Ascending aorta (tissue), 2 donors: ENCODE data around the gene SCEL. TPM values are rescaled to one million over a fixed set of nuclear protein-coding genes. Genes with fewer than 3 reads are reported as not detected.

ENCODE experiments used
- DNase-seq, 2 donors: peaks; one replicate each; pipeline ENCODE4 v3.0.0-alpha.2; 2019; ENCODE audit warnings: low spot score in 2 of 2
- H3K27ac ChIP-seq, 2 donors: fragments of 200-600 bp; sonication (generic); one replicate each; pipeline ENCODE4 v1.5.1; 2016 to 2017; ENCODE audit warnings: mild to moderate bottlenecking in 1 of 2
- H3K27me3 ChIP-seq: fragments of 200-600 bp; sonication (generic); one replicate; pipeline ENCODE4 v1.5.1; 2017
- H3K36me3 ChIP-seq, 2 donors: fragments of 200-600 bp; sonication (generic); one replicate each; pipeline ENCODE4 v1.5.1; 2016
- H3K4me1 ChIP-seq, 2 donors: fragments of 200-600 bp; sonication (generic); one replicate each; pipeline ENCODE4 v1.5.1; 2016 to 2017; ENCODE audit warnings: mild to moderate bottlenecking in 1 of 2
- H3K4me3 ChIP-seq, 2 donors: fragments of 200-600 bp; sonication (generic); one replicate each; pipeline ENCODE4 v1.5.1; 2016 to 2017; ENCODE audit warnings: mild to moderate bottlenecking in 1 of 2
- H3K9me3 ChIP-seq, 2 donors: fragments of 200-600 bp; sonication (generic); one replicate each; pipeline ENCODE4 v1.5.1; 2016
- intact Hi-C: fragments of 100-400 bp; cut with DNase I; formaldehyde crosslinking; loops from one replicate; pipeline ENCODE4 v1.15.1; 2023
- total RNA-seq: library from RNA; depleted of rRNA; stranded (reverse); fragments of >200 nt; gene quantifications from one replicate; pipeline ENCODE4 v1.1.0, GENCODE V29; 2016
- TF ChIP-seq, protein P1 (sequence below), 3 experiments: fragments of 200-600 bp in 2 of 3; fragments of 450-650 bp in 1 of 3; sonication (generic) in 2 of 3; IDR thresholded peaks; one replicate each; pipeline ENCODE4 v1.5.1; 2016 to 2019; ENCODE audit warnings: antibody characterized with exemption in 3 of 3, mild to moderate bottlenecking in 1 of 3, moderate library complexity in 1 of 3

Gene SCEL
- total RNA-seq, 1 donor from 2014 or later, result not detected

GRCh38 chr13:77599351-77599750, 63.8 kb downstream of the SCEL start:
- Histone ChIP-seq H3K27me3 (no peaks in the 10 kb centered on the region), H3K36me3 (no peaks in the 10 kb centered on the region), H3K4me1 (no peaks in the 10 kb centered on the region), H3K9me3 (no peaks in the 10 kb centered on the region), H3K4me3 (no peak overlapping the region), H3K27ac (no peak overlapping the region)
- no peak for DNase-seq
- TF ChIP-seq, protein P1, sequence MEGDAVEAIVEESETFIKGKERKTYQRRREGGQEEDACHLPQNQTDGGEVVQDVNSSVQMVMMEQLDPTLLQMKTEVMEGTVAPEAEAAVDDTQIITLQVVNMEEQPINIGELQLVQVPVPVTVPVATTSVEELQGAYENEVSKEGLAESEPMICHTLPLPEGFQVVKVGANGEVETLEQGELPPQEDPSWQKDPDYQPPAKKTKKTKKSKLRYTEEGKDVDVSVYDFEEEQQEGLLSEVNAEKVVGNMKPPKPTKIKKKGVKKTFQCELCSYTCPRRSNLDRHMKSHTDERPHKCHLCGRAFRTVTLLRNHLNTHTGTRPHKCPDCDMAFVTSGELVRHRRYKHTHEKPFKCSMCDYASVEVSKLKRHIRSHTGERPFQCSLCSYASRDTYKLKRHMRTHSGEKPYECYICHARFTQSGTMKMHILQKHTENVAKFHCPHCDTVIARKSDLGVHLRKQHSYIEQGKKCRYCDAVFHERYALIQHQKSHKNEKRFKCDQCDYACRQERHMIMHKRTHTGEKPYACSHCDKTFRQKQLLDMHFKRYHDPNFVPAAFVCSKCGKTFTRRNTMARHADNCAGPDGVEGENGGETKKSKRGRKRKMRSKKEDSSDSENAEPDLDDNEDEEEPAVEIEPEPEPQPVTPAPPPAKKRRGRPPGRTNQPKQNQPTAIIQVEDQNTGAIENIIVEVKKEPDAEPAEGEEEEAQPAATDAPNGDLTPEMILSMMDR (IDR thresholded peaks at IDR 0.05), result no peak
- intact Hi-C loops, result loop anchor here (10.0 kb wide), 1 partner anchor 155 kb away; no protein-coding TSS in a partner anchor

GRCh38 chr13:77600701-77601100, 65.2 kb downstream of the SCEL start:
- no peak overlapping the region for H3K4me3 ChIP-seq
- DNase-seq, result no peak
- TF ChIP-seq, protein P1 (IDR thresholded peaks at IDR 0.05), result no peak
- intact Hi-C loops, result no loop called here
- no peaks in the 10 kb centered on the region for H3K27me3 ChIP-seq
- H3K27ac ChIP-seq, result no peak overlapping the region
- H3K9me3 ChIP-seq, result no peaks in the 10 kb centered on the region
- H3K4me1 ChIP-seq, result no peaks in the 10 kb centered on the region
- no peaks in the 10 kb centered on the region for H3K36me3 ChIP-seq

DNA sequence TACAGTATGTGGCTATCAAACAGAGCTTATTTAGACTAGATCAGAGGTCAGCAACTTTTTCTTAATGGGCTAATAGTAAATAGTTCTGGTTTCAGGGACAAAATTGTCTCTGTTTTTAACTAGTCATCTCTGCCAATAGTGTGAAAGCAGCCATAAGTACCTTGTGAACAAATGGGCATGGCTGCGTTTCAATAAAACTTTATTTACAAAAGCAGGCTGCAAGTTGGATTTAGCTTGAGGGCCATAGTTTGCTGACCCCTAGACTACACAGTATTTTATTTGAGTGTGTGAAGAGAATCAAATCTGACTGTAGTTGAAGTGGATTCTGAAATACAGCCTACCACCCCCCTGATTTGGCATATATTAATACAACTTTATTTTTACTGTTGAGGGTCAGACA, 75.6 kb downstream of the SCEL start:
- H3K27ac ChIP-seq, result no peak overlapping the region
- TF ChIP-seq, protein P1 (IDR thresholded peaks at IDR 0.05), result no peak
- intact Hi-C loops, result no loop called here
- no peaks in the 10 kb centered on the region for H3K4me1 ChIP-seq
- no peaks in the 10 kb centered on the region for H3K36me3 ChIP-seq
- H3K27me3 ChIP-seq, result no peaks in the 10 kb centered on the region
- DNase-seq, result no peak
- H3K4me3 ChIP-seq, result no peak overlapping the region
- H3K9me3 ChIP-seq, result no peaks in the 10 kb centered on the region

DNA sequence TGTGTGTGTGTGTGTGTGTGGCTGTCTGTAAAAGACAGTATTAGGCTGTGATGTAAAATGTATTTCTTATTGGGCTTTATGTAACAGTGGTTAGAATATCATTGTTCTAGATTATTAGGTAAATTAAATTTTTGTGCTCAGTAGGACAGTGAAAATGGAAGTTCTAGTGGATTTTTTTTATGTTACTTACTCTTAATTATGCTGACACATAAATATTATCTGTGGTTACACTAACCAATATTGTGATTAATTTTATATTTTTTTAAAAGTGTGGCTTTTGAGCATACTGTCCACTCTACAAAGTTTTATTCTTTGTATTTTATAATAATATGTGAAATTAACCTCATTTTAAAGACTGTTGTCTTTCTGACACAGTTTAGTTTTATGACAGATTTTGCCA, 80.5 kb downstream of the SCEL start:
- TF ChIP-seq, protein P1 (IDR thresholded peaks at IDR 0.05), result no peak
- Histone ChIP-seq H3K36me3 (no peaks in the 10 kb centered on the region), H3K9me3 (no peaks in the 10 kb centered on the region), H3K4me1 (no peaks in the 10 kb centered on the region), H3K27me3 (no peaks in the 10 kb centered on the region), H3K27ac (no peak overlapping the region), H3K4me3 (no peak overlapping the region)
- DNase-seq, result no peak
- intact Hi-C loops, result no loop called here

DNA sequence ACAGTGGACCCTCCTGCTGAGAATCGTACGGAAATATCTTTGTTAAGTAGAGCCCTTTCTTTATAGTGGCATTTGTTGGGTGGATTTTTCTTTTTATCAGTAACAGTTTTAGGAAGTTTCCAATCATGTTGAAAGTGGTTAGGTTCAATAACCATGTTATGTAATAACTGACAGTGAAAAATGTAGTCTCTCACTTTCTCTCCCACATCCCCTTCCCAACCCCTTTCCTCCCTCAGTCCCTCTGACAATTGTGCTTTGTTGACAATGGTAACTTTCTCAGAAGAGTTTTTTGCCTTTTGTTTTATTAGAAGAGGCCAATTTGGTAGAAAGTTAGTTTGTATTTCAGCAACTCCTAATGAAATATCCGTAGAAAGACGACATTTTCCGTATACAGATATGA, 84.1 kb downstream of the SCEL start:
- intact Hi-C loops, result no loop called here
- DNase-seq, result no peak

More for the DNA sequence above, 84.1 kb downstream of the SCEL start:
- H3K9me3 ChIP-seq, result no peaks in the 10 kb centered on the region
- no peaks in the 10 kb centered on the region for H3K4me1 ChIP-seq
- TF ChIP-seq, protein P1 (IDR thresholded peaks at IDR 0.05), result no peak
- H3K27ac ChIP-seq, result no peak overlapping the region
- H3K27me3 ChIP-seq, result no peaks in the 10 kb centered on the region
- H3K36me3 ChIP-seq, result no peaks in the 10 kb centered on the region
- H3K4me3 ChIP-seq, result no peak overlapping the region
